ENCODE measurements around the gene DHH. TPM values are rescaled to one million over a fixed set of nuclear protein-coding genes. Genes with fewer than 3 reads are reported as not detected.

DHH gene
- total and polyA plus RNA-seq, 10 of the 15 experiments (the other 5 are each of a cell fraction or from before 2014, with no cell fraction given): 0.01 TPM; not detected in 9

DNA sequence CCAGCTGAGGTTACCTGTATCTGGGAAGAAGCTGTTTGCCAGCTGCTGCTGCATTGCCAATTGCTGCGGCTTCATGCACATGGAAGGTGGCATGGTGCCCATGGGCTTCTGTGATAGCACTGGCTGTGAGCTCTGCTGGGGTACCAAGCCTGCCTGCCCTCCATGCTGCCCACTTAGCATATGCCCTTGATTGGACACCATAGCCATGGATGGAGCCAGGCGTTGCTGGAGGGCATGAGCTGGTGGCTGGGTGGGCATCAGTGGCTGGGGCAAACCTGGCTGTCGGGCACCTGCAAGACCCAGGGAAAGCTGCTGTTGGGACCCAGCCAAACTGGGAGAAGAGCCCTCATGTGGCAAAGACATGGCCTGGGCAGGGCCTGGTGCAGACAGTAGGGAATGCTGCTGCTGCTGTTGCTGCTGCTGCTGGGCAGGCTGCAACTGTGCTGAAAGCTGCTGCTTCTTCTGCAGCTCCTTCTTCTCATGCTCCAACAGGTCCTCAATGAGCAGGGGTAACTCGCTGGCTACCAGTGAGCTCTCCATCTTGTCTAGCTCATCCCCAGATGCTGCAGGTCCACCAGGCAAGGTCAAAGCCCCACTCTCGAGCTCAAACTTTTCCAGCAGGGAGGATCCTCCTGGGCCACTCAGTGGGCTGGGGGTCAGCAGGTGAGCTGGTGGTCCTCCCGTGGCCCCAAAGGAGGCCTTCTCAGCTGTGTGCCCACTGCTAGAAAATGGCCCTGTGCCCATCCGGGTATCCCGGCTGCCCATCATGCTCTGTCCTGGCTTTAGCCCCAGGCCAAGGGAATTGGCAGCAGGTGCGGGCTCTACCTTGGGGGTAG is 57.3 kb downstream of the DHH start:
- Histone ChIP-seq H3K27me3 (replicated peaks in 1 of 2; ENCODE audit: control insufficient read depth in 2 of 2, insufficient read depth in 2 of 2, low read length in 1 of 2) (no peaks in the 10 kb centered on the region), H3K4me3 (no peak overlapping the region), H3K4me2 (ENCODE audit: control insufficient read depth, insufficient read depth) (no peak overlapping the region), H4K20me1 (ENCODE audit: control insufficient read depth, insufficient read depth) (no peaks in the 10 kb centered on the region), H3K9ac (ENCODE audit: control insufficient read depth, insufficient read depth, low read length) (no peak overlapping the region), H3K9me3 (replicated peaks; ENCODE audit: control insufficient read depth, insufficient read depth, low read length) (no peaks in the 10 kb centered on the region), H3K4me1 (ENCODE audit: control insufficient read depth, insufficient read depth, low read length) (no peaks in the 10 kb centered on the region), H3K27ac (ENCODE audit: control insufficient read depth, insufficient read depth) (no peak overlapping the region), H3K79me2 (ENCODE audit: control insufficient read depth, insufficient read depth, low read length) (no peaks in the 10 kb centered on the region), H2AFZ (ENCODE audit: control insufficient read depth, low read depth, low read length) (no peak overlapping the region), H3K36me3 (ENCODE audit: control insufficient read depth in 2 of 2, insufficient read depth in 2 of 2, low read length in 1 of 2) (peaks cover 26 to 67% of the 10 kb centered on the region in 2 experiments)
- BruUV-seq (replicated peaks): no TSS peak
- POLR2A ChIA-PET: interaction anchor here (1.5 kb wide), 1 partner anchor 21 kb away, joined by 5 read pairs; no protein-coding TSS in a partner anchor
- WGBS (ENCODE audit: insufficient coverage, insufficient replicate concordance, low lambda C conversion rate, missing lambda C conversion rate): over 99% methylated on average over 9 of the region's 9 CpGs
- CTCF ChIA-PET: interaction anchor here (0.6 to 2.1 kb wide), 10 partner anchors 12 to 198 kb away, joined by 3 to 9 read pairs (median 4); partner anchors contain the start of gene RHEBL1
- intact Hi-C loops (cut with micrococcal nuclease; ENCODE audit: unreplicated experiment): no loop called here
- RAD21 ChIA-PET (ENCODE audit: unreplicated experiment): interaction anchor here (0.8 to 1.7 kb wide), 2 partner anchors 18 to 41 kb away, joined by 3 to 6 read pairs; no protein-coding TSS in a partner anchor
- FAIRE-seq: no peak
- TF ChIP-seq POLR2A (IDR thresholded peaks at IDR 0.05; ENCODE audit: low read depth, low read length) (peak; percentile 54; the same call in 1 of the 2 replicates), BCL11A (IDR thresholded peaks at IDR 0.05; ENCODE audit: low read depth, low read length) (no peak)
- DNase-seq (ENCODE audit: low read depth, low spot score): no peak
- in situ Hi-C loops (cut with MboI): no loop called here
- SMC1A ChIA-PET (ENCODE audit: uncharacterized antibody, unreplicated experiment): no interaction called here
- ATAC-seq: no peak

Small RNA genes within 50 kb of the gene (small RNA-seq; reads per million reads assigned to genes)
- not detected for gene RF00019

Other genes with a start within 250 kb of the DHH start
Only the 7 nearest of the 17 such genes appear.
- 9.6 and 11.4 TPM in 2 replicates for gene DDN, start 95.4 kb downstream of the DHH start, total RNA-seq (2014; rRNA removed)
- gene DDN, start 95.4 kb downstream of the DHH start, total RNA-seq (2014; rRNA removed; fragmentation: Illumina TruSeq; extraction: Trizol): 5.1 and 5.5 TPM in 2 replicates
- 11.5 and 13.4 TPM in 2 replicates for gene DDN, start 95.4 kb downstream of the DHH start, total RNA-seq (2021)
- gene DDN, start 95.4 kb downstream of the DHH start, polyA plus RNA-seq (2011; rRNA removed): 1.5 and 2.0 TPM in 2 replicates
- gene DDN, start 95.4 kb downstream of the DHH start, polyA plus RNA-seq (2014; fragmentation: Illumina TruSeq; extraction: Trizol): 3.0 and 6.1 TPM in 2 replicates
- gene DDN, start 95.4 kb downstream of the DHH start, polyA plus RNA-seq (2014; fragmentation: Nextera tagmentation; extraction: Ambion mirVana): under 1 TPM; 0.10 to 0.22 TPM
- gene DDN, start 95.4 kb downstream of the DHH start, polyA plus RNA-seq (2014; rRNA removed): 7.4 and 10.1 TPM in 2 replicates
- 1 to 10 TPM in 1 of 2 experiments, under 1 TPM in 1; 0.70 to 1.0 TPM for gene DDN, start 95.4 kb downstream of the DHH start, polyA plus RNA-seq (2016; fragmentation: Nextera tagmentation; extraction: Ambion mirVana)
- gene PRKAG1, start 76.0 kb downstream of the DHH start, total RNA-seq (2014; rRNA removed): 49.5 and 58.1 TPM in 2 replicates
- 62.6 and 62.8 TPM in 2 replicates for gene PRKAG1, start 76.0 kb downstream of the DHH start, total RNA-seq (2014; rRNA removed; fragmentation: Illumina TruSeq; extraction: Trizol)
- 43.7 and 46.4 TPM in 2 replicates for gene PRKAG1, start 76.0 kb downstream of the DHH start, total RNA-seq (2021)
- gene PRKAG1, start 76.0 kb downstream of the DHH start, polyA plus RNA-seq (2011; rRNA removed): 91.6 and 102 TPM in 2 replicates
- gene PRKAG1, start 76.0 kb downstream of the DHH start, polyA plus RNA-seq (2014; fragmentation: Illumina TruSeq; extraction: Trizol): 80.9 and 102 TPM in 2 replicates
- 10 to 100 TPM; 61.5 to 70.9 TPM for gene PRKAG1, start 76.0 kb downstream of the DHH start, polyA plus RNA-seq (2014; fragmentation: Nextera tagmentation; extraction: Ambion mirVana)
- 38.3 and 44.5 TPM in 2 replicates for gene PRKAG1, start 76.0 kb downstream of the DHH start, polyA plus RNA-seq (2014; rRNA removed)
- 10 to 100 TPM; 58.5 to 60.3 TPM for gene PRKAG1, start 76.0 kb downstream of the DHH start, polyA plus RNA-seq (2016; fragmentation: Nextera tagmentation; extraction: Ambion mirVana)
- 10.7 and 13.3 TPM in 2 replicates for gene KMT2D, start 34.0 kb downstream of the DHH start, total RNA-seq (2014; rRNA removed)
- 9.6 and 10.8 TPM in 2 replicates for gene KMT2D, start 34.0 kb downstream of the DHH start, total RNA-seq (2014; rRNA removed; fragmentation: Illumina TruSeq; extraction: Trizol)
- 57.9 and 71.5 TPM in 2 replicates for gene KMT2D, start 34.0 kb downstream of the DHH start, total RNA-seq (2021)
- 4.6 and 7.9 TPM in 2 replicates for gene KMT2D, start 34.0 kb downstream of the DHH start, polyA plus RNA-seq (2011; rRNA removed)
- gene KMT2D, start 34.0 kb downstream of the DHH start, polyA plus RNA-seq (2014; fragmentation: Illumina TruSeq; extraction: Trizol): 39.7 and 45.6 TPM in 2 replicates
- gene KMT2D, start 34.0 kb downstream of the DHH start, polyA plus RNA-seq (2014; fragmentation: Nextera tagmentation; extraction: Ambion mirVana): 1 to 10 TPM in 1 of 2 experiments, under 1 TPM in 1; 0.51 to 1.2 TPM
- gene KMT2D, start 34.0 kb downstream of the DHH start, polyA plus RNA-seq (2014; rRNA removed): 32.7 and 33.8 TPM in 2 replicates
- 10 to 100 TPM; 10.1 to 10.6 TPM for gene KMT2D, start 34.0 kb downstream of the DHH start, polyA plus RNA-seq (2016; fragmentation: Nextera tagmentation; extraction: Ambion mirVana)
- 8.7 and 11.0 TPM in 2 replicates for gene RHEBL1, start 24.8 kb downstream of the DHH start, total RNA-seq (2014; rRNA removed)
- 5.9 and 6.4 TPM in 2 replicates for gene RHEBL1, start 24.8 kb downstream of the DHH start, total RNA-seq (2014; rRNA removed; fragmentation: Illumina TruSeq; extraction: Trizol)
- gene RHEBL1, start 24.8 kb downstream of the DHH start, total RNA-seq (2021): 7.2 and 7.9 TPM in 2 replicates
- gene RHEBL1, start 24.8 kb downstream of the DHH start, polyA plus RNA-seq (2011; rRNA removed): 13.1 and 15.3 TPM in 2 replicates
- gene RHEBL1, start 24.8 kb downstream of the DHH start, polyA plus RNA-seq (2014; fragmentation: Illumina TruSeq; extraction: Trizol): 5.5 and 6.2 TPM in 2 replicates
- 10 to 100 TPM; 17.9 to 18.7 TPM for gene RHEBL1, start 24.8 kb downstream of the DHH start, polyA plus RNA-seq (2014; fragmentation: Nextera tagmentation; extraction: Ambion mirVana)
- gene RHEBL1, start 24.8 kb downstream of the DHH start, polyA plus RNA-seq (2014; rRNA removed): 9.2 and 11.1 TPM in 2 replicates
- 10 to 100 TPM; 13.0 to 14.5 TPM for gene RHEBL1, start 24.8 kb downstream of the DHH start, polyA plus RNA-seq (2016; fragmentation: Nextera tagmentation; extraction: Ambion mirVana)
- 19.8 and 22.0 TPM in 2 replicates for gene LMBR1L, start 16.0 kb upstream of the DHH start, total RNA-seq (2014; rRNA removed)
- 11.8 and 13.5 TPM in 2 replicates for gene LMBR1L, start 16.0 kb upstream of the DHH start, total RNA-seq (2014; rRNA removed; fragmentation: Illumina TruSeq; extraction: Trizol)
- 22.1 and 24.9 TPM in 2 replicates for gene LMBR1L, start 16.0 kb upstream of the DHH start, total RNA-seq (2021)
- gene LMBR1L, start 16.0 kb upstream of the DHH start, polyA plus RNA-seq (2011; rRNA removed): 34.2 and 42.6 TPM in 2 replicates
- 23.2 and 25.9 TPM in 2 replicates for gene LMBR1L, start 16.0 kb upstream of the DHH start, polyA plus RNA-seq (2014; fragmentation: Illumina TruSeq; extraction: Trizol)
- gene LMBR1L, start 16.0 kb upstream of the DHH start, polyA plus RNA-seq (2014; fragmentation: Nextera tagmentation; extraction: Ambion mirVana): 1 to 10 TPM; 2.1 to 2.8 TPM
- 22.4 and 24.7 TPM in 2 replicates for gene LMBR1L, start 16.0 kb upstream of the DHH start, polyA plus RNA-seq (2014; rRNA removed)
- gene LMBR1L, start 16.0 kb upstream of the DHH start, polyA plus RNA-seq (2016; fragmentation: Nextera tagmentation; extraction: Ambion mirVana): 10 to 100 TPM; 18.0 to 20.3 TPM
- 3,981 and 4,275 TPM in 2 replicates for gene TUBA1B, start 36.6 kb upstream of the DHH start, total RNA-seq (2014; rRNA removed)
- 2,309 and 2,328 TPM in 2 replicates for gene TUBA1B, start 36.6 kb upstream of the DHH start, total RNA-seq (2014; rRNA removed; fragmentation: Illumina TruSeq; extraction: Trizol)
- 2,549 and 2,597 TPM in 2 replicates for gene TUBA1B, start 36.6 kb upstream of the DHH start, total RNA-seq (2021)
- gene TUBA1B, start 36.6 kb upstream of the DHH start, polyA plus RNA-seq (2011; rRNA removed): 2,835 and 4,712 TPM in 2 replicates
- 4,423 and 4,647 TPM in 2 replicates for gene TUBA1B, start 36.6 kb upstream of the DHH start, polyA plus RNA-seq (2014; fragmentation: Illumina TruSeq; extraction: Trizol)
- 1,000 to 10,000 TPM; 2,848 to 3,323 TPM for gene TUBA1B, start 36.6 kb upstream of the DHH start, polyA plus RNA-seq (2014; fragmentation: Nextera tagmentation; extraction: Ambion mirVana)
- 3,699 TPM in 2 replicates for gene TUBA1B, start 36.6 kb upstream of the DHH start, polyA plus RNA-seq (2014; rRNA removed)
- gene TUBA1B, start 36.6 kb upstream of the DHH start, polyA plus RNA-seq (2016; fragmentation: Nextera tagmentation; extraction: Ambion mirVana): 1,000 to 10,000 TPM; 3,405 to 3,731 TPM
- gene TUBA1A, start 94.3 kb upstream of the DHH start, total RNA-seq (2014; rRNA removed): 281 and 336 TPM in 2 replicates
- 188 and 209 TPM in 2 replicates for gene TUBA1A, start 94.3 kb upstream of the DHH start, total RNA-seq (2014; rRNA removed; fragmentation: Illumina TruSeq; extraction: Trizol)
- gene TUBA1A, start 94.3 kb upstream of the DHH start, total RNA-seq (2021): 148 and 167 TPM in 2 replicates
- gene TUBA1A, start 94.3 kb upstream of the DHH start, polyA plus RNA-seq (2011; rRNA removed): 78.7 and 129 TPM in 2 replicates
- 340 and 395 TPM in 2 replicates for gene TUBA1A, start 94.3 kb upstream of the DHH start, polyA plus RNA-seq (2014; fragmentation: Illumina TruSeq; extraction: Trizol)
- gene TUBA1A, start 94.3 kb upstream of the DHH start, polyA plus RNA-seq (2014; fragmentation: Nextera tagmentation; extraction: Ambion mirVana): 100 to 1,000 TPM; 431 to 496 TPM
- gene TUBA1A, start 94.3 kb upstream of the DHH start, polyA plus RNA-seq (2014; rRNA removed): 259 and 311 TPM in 2 replicates
- 100 to 1,000 TPM; 200 to 217 TPM for gene TUBA1A, start 94.3 kb upstream of the DHH start, polyA plus RNA-seq (2016; fragmentation: Nextera tagmentation; extraction: Ambion mirVana)